ENCODE data around the gene PPP6R3.
"Not testable (repeated sequence)": the region's sequence is repeated elsewhere in the genome, so short reads cannot be mapped to it uniquely, and the experiment has no call there.

The PPP6R3 gene

GRCh38 chr11:68617925-68618809, 157.6 kb downstream of the PPP6R3 start:
- no peak for DNase-seq

GRCh38 chr11:68621826-68622225, 161.3 kb downstream of the PPP6R3 start:
- DNase-seq: no peak

- DNase-seq: not testable (repeated sequence)
These were observed 163.2 kb downstream of the PPP6R3 start for GRCh38 chr11:68623706-68624105.

GRCh38 chr11:68625069-68625468, 164.5 kb downstream of the PPP6R3 start:
- not testable (repeated sequence) for DNase-seq

GRCh38 chr11:68626236-68626635, 165.7 kb downstream of the PPP6R3 start:
- not testable (repeated sequence) for DNase-seq

GRCh38 chr11:68628837-68629236, 168.3 kb downstream of the PPP6R3 start:
- DNase-seq: not testable (repeated sequence)

- DNase-seq: not testable (repeated sequence)
These were observed 171.8 kb downstream of the PPP6R3 start for GRCh38 chr11:68632375-68632774.

- DNase-seq: peak; percentile 32
These were observed 172.2 kb downstream of the PPP6R3 start for GRCh38 chr11:68632802-68633201.

- DNase-seq: not testable (repeated sequence)
These were observed 174.1 kb downstream of the PPP6R3 start for GRCh38 chr11:68634606-68635005.

GRCh38 chr11:68635172-68635571, 174.6 kb downstream of the PPP6R3 start:
- not testable (repeated sequence) for DNase-seq

GRCh38 chr11:68635883-68636282, 175.3 kb downstream of the PPP6R3 start:
- not testable (repeated sequence) for DNase-seq

- DNase-seq: not testable (repeated sequence)
These were observed 178.8 kb downstream of the PPP6R3 start for GRCh38 chr11:68639322-68639721.

GRCh38 chr11:68641880-68642279, 181.3 kb downstream of the PPP6R3 start:
- DNase-seq: no peak

GRCh38 chr11:68643585-68643984, 183.0 kb downstream of the PPP6R3 start:
- DNase-seq: no peak

GRCh38 chr11:68646832-68647231, 186.3 kb downstream of the PPP6R3 start:
- DNase-seq: no peak

- peak; percentile 44 for DNase-seq
These were observed 189.5 kb downstream of the PPP6R3 start for GRCh38 chr11:68649851-68650555.

GRCh38 chr11:68650801-68651200, 190.2 kb downstream of the PPP6R3 start:
- DNase-seq: no peak

GRCh38 chr11:68651208-68651984, 190.8 kb downstream of the PPP6R3 start:
- DNase-seq: no peak

GRCh38 chr11:68651985-68652682, 191.6 kb downstream of the PPP6R3 start:
- no peak for DNase-seq

- no peak for DNase-seq
These were observed 192.2 kb downstream of the PPP6R3 start for GRCh38 chr11:68652683-68653156.

- no peak for DNase-seq
These were observed 193.2 kb downstream of the PPP6R3 start for GRCh38 chr11:68653486-68654430.
